ENCODE measurements around the gene CIZ1. TPM values are rescaled to one million over a fixed set of nuclear protein-coding genes. Genes with fewer than 3 reads are reported as not detected.
"Not testable (repeated sequence)": the region's sequence is repeated elsewhere in the genome, so short reads cannot be mapped to it uniquely, and the experiment has no call there.

The CIZ1 gene
- total RNA-seq: 100 to 1,000 TPM in 3 of 4 donors, 10 to 100 TPM in 1; 86.7 to 136 (median 115) TPM

GRCh38 chr9:128191406-128192046 lies at the start of gene CIZ1:
Gene CIZ1, minus strand, starts transcription at chr9:128191572. Its CDS starts 715 bp downstream, at chr9:128190857.
- under 1% methylated on average over 31 of the region's 71 CpGs for WGBS
- H3K27ac ChIP-seq: peak within 1 kb of the TSS; percentile 94
- H3K27me3 ChIP-seq: no peaks in the 10 kb centered on the region
- H3K9me3 ChIP-seq: no peaks in the 10 kb centered on the region
- DNase-seq (ENCODE audit: low spot score in 2 of 2): peak; percentile 85 to 91
- peaks cover 38% of the 10 kb centered on the region for H3K4me1 ChIP-seq
- TF ChIP-seq EP300 (IDR thresholded peaks at IDR 0.05): no peak
- peak in 1 of 2 donors; percentile 35 for TF ChIP-seq POLR2A (IDR thresholded peaks at IDR 0.05)
- TF ChIP-seq, protein P1, sequence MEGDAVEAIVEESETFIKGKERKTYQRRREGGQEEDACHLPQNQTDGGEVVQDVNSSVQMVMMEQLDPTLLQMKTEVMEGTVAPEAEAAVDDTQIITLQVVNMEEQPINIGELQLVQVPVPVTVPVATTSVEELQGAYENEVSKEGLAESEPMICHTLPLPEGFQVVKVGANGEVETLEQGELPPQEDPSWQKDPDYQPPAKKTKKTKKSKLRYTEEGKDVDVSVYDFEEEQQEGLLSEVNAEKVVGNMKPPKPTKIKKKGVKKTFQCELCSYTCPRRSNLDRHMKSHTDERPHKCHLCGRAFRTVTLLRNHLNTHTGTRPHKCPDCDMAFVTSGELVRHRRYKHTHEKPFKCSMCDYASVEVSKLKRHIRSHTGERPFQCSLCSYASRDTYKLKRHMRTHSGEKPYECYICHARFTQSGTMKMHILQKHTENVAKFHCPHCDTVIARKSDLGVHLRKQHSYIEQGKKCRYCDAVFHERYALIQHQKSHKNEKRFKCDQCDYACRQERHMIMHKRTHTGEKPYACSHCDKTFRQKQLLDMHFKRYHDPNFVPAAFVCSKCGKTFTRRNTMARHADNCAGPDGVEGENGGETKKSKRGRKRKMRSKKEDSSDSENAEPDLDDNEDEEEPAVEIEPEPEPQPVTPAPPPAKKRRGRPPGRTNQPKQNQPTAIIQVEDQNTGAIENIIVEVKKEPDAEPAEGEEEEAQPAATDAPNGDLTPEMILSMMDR (IDR thresholded peaks at IDR 0.05): peak; percentile 23 to 91
- TF ChIP-seq POLR2AphosphoS5 (IDR thresholded peaks at IDR 0.05): peak in 1 of 3 donors; percentile 29
- peak within 1 kb of the TSS; percentile 92 for H3K4me3 ChIP-seq
- peaks cover 22% of the 10 kb centered on the region for H3K36me3 ChIP-seq

GRCh38 chr9:128233817-128234406 lies 42.5 kb upstream of the CIZ1 start:
- TF ChIP-seq, protein P1 (IDR thresholded peaks at IDR 0.05): no peak
- no peak for TF ChIP-seq POLR2A (IDR thresholded peaks at IDR 0.05)
- TF ChIP-seq POLR2AphosphoS5 (IDR thresholded peaks at IDR 0.05): no peak
- no peak for TF ChIP-seq EP300 (IDR thresholded peaks at IDR 0.05)
- no peak for DNase-seq (ENCODE audit: low spot score in 2 of 2)
- Histone ChIP-seq H3K27me3 (no peaks in the 10 kb centered on the region), H3K9me3 (no peaks in the 10 kb centered on the region), H3K4me1 (peaks cover 6% of the 10 kb centered on the region), H3K36me3 (no peaks in the 10 kb centered on the region), H3K27ac (peak overlapping the region; percentile 66), H3K4me3 (no peak overlapping the region)
- 89% methylated on average over 27 of the region's 28 CpGs for WGBS

GRCh38 chr9:128232528-128233428 lies 41.4 kb upstream of the CIZ1 start:
- Histone ChIP-seq H3K36me3 (no peaks in the 10 kb centered on the region), H3K27ac (peak overlapping the region; percentile 66), H3K27me3 (no peaks in the 10 kb centered on the region), H3K9me3 (no peaks in the 10 kb centered on the region), H3K4me3 (no peak overlapping the region), H3K4me1 (peaks cover 6% of the 10 kb centered on the region)
- 77% methylated on average over 17 of the region's 22 CpGs for WGBS
- no peak for DNase-seq (ENCODE audit: low spot score in 2 of 2)
- TF ChIP-seq POLR2A (IDR thresholded peaks at IDR 0.05) (no peak), POLR2AphosphoS5 (IDR thresholded peaks at IDR 0.05) (no peak), EP300 (IDR thresholded peaks at IDR 0.05) (no peak)
- TF ChIP-seq, protein P1 (IDR thresholded peaks at IDR 0.05): no peak

DNA sequence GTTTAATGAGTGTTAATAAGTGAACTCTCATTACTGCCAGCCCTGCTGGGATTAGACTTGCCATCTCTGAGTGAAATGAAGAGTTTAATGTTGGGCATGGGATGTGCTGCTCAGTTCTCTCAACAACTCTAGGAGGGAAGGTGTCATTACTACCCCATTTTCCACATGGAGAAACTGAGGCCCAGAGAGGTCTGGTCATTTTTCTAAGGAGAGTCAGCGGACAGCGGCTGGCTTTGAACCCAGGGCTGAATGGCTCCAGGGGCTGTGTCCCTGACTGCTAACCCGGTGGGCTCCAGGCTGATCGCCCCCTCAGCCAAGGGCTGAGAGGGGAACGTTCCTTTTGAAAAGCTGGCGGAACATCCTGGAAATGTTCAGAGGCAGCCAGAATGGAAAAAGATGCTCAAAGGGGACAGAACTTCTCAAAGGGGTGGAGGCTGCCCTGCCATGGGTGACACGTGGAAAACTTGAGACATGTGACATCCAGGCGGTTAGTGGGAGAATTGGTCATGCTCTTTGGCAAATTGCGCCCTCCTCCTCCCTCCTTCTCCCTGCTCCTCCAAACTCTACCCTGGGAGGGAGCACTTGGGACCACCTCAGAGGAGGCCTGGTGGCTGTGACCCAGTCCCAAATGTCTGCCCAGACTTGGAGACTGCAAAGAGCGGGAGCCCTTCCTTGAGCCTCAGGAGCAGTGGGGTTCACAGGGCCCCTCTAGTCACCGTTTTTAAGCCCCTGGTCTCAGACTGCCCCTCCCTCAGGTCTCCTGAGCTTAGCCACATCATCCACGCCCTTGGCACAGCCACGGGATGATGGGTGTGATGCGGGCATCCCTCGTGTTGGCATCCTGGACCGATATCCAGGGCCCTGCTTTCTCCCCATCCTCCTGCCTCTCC lies 40.5 kb upstream of the CIZ1 start:
- Histone ChIP-seq H3K4me3 (no peak overlapping the region), H3K27ac (peak overlapping the region; percentile 66), H3K36me3 (no peaks in the 10 kb centered on the region), H3K27me3 (no peaks in the 10 kb centered on the region), H3K9me3 (no peaks in the 10 kb centered on the region), H3K4me1 (peaks cover 6% of the 10 kb centered on the region)
- 57% methylated on average over 13 of the region's 16 CpGs for WGBS
- TF ChIP-seq POLR2A (IDR thresholded peaks at IDR 0.05) (no peak), POLR2AphosphoS5 (IDR thresholded peaks at IDR 0.05) (peak in 1 of 3 donors; percentile 47), EP300 (IDR thresholded peaks at IDR 0.05) (no peak)
- TF ChIP-seq, protein P1 (IDR thresholded peaks at IDR 0.05): no peak
- peak in 1 of 2 donors; percentile 91 for DNase-seq (ENCODE audit: low spot score in 2 of 2)

DNA sequence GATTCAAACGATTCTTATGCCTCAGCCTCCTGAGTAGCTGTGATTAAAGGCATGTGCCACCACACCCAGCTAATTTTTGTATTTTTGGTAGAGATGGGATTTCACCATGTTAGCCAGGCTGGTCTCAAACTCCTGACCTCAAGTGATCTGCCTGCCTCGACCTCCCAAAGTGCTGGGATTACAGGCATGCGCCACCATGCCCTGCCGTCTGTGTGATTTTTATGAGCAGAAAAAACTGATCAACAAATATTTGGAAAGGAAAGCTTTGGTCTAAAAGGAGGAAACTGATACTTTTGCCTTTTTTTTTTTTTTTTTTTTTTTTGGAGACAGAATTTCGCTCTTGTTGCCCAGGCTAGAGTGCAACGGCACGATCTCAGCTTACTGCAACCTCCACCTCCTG lies 39.5 kb upstream of the CIZ1 start:
- WGBS: 68% methylated on average over 7 of the region's 7 CpGs
- H3K9me3 ChIP-seq, H3K4me3 ChIP-seq: not testable (repeated sequence)

More for the DNA sequence above, 39.5 kb upstream of the CIZ1 start:
- DNase-seq (ENCODE audit: low spot score in 2 of 2); H3K36me3 ChIP-seq; H3K4me1 ChIP-seq; H3K27me3 ChIP-seq: not testable (repeated sequence)
- H3K27ac ChIP-seq: peak overlapping the region; percentile 66

Data from suprapubic skin (tissue), 4 donors.